Astrocyte of the spinal cord (primary cell): ENCODE results near the gene MPV17.

Experiments
- DNase-seq: peaks from one replicate; pipeline ENCODE4 v3.0.0; 2011; ENCODE audit warnings: low read depth, low spot score
- H3K4me3 ChIP-seq: 2 replicates; pipeline ENCODE4 v1.5.1; 2011; ENCODE audit warnings: low read depth, mild to moderate bottlenecking, low read length, moderate library complexity
- CTCF ChIP-seq: IDR thresholded peaks from 2 replicates; pipeline ENCODE4 v1.5.1; 2012; ENCODE audit warnings: low read depth, mild to moderate bottlenecking, low read length, inconsistent platforms
- in situ Hi-C: cut with HindIII; loops from 2 replicates; pipeline ENCODE4 v1.10.0; 2017; ENCODE audit warnings: low sequenced_read_pairs

Gene MPV17

GRCh38 chr2:27285481-27285880 is 37.4 kb downstream of the MPV17 start:
- no peak overlapping the region for H3K4me3 ChIP-seq
- DNase-seq, result no peak
- in situ Hi-C loops, result no loop called here
- TF ChIP-seq CTCF, result no peak

- DNase-seq, result no peak
- no peak overlapping the region for H3K4me3 ChIP-seq
- no peak for TF ChIP-seq CTCF
- in situ Hi-C loops, result no loop called here
Measured at GRCh38 chr2:27284996-27285395, 37.9 kb downstream of the MPV17 start.

- in situ Hi-C loops, result no loop called here
- no peak for TF ChIP-seq CTCF
- no peak overlapping the region for H3K4me3 ChIP-seq
- no peak for DNase-seq
Measured at GRCh38 chr2:27282892-27283291, 40.0 kb downstream of the MPV17 start.

GRCh38 chr2:27281855-27282559 is 40.9 kb downstream of the MPV17 start, which contains the start of gene TRIM54:
TRIM54 (plus strand) TSS chr2:27282429; CDS start chr2:27282732, 303 bp downstream.
- no peak for DNase-seq
- TF ChIP-seq CTCF, result no peak
- in situ Hi-C loops, result no loop called here
- no peak within 1 kb of the TSS for H3K4me3 ChIP-seq

GRCh38 chr2:27281442-27281841 is 41.5 kb downstream of the MPV17 start:
- TF ChIP-seq CTCF, result no peak
- DNase-seq, result no peak
- H3K4me3 ChIP-seq, result no peak overlapping the region
- in situ Hi-C loops, result no loop called here

GRCh38 chr2:27280826-27281225 is 42.1 kb downstream of the MPV17 start:
- no peak for DNase-seq

More at GRCh38 chr2:27280826-27281225, 42.1 kb downstream of the MPV17 start:
- in situ Hi-C loops, result no loop called here
- TF ChIP-seq CTCF, result no peak
- H3K4me3 ChIP-seq, result no peak overlapping the region
